Stimulated activated CD4-positive, alpha-beta T cell treated with anti-CD3 and anti-CD28 coated beads, Interleukin-1b, Interleukin-23, amount 100 ng/mL, for 24 hours (primary cell): ENCODE data around the gene KRT36.

ENCODE experiments used
- DNase-seq, 4 experiments: peaks; one replicate each; pipeline ENCODE4 v3.0.0-alpha.2; 2020; ENCODE audit warnings: low read depth in 4 of 4, low spot score in 1 of 4

KRT36 gene

GRCh38 chr17:41504246-41504977 is 14.7 kb upstream of the KRT36 start:
- no peak for DNase-seq

- DNase-seq, result no peak
These were observed 13.5 kb upstream of the KRT36 start for GRCh38 chr17:41503202-41503601.

- no peak for DNase-seq
These were observed 10.6 kb upstream of the KRT36 start for GRCh38 chr17:41500131-41500911.

GRCh38 chr17:41499714-41500113 is 10.0 kb upstream of the KRT36 start:
- DNase-seq, result no peak

GRCh38 chr17:41498276-41498675 is 8.6 kb upstream of the KRT36 start:
- DNase-seq, result no peak

GRCh38 chr17:41496803-41497484 is 7.2 kb upstream of the KRT36 start:
- DNase-seq, result peak; percentile 16 to 62 (median 34)

GRCh38 chr17:41494524-41494923 is 4.8 kb upstream of the KRT36 start:
- no peak for DNase-seq

GRCh38 chr17:41492771-41493170 is 3.1 kb upstream of the KRT36 start:
- DNase-seq, result no peak

GRCh38 chr17:41492351-41492750 is 2.6 kb upstream of the KRT36 start:
- no peak for DNase-seq

GRCh38 chr17:41491476-41491875 is 1.8 kb upstream of the KRT36 start:
- DNase-seq, result no peak

GRCh38 chr17:41490000-41490990 is 585 bp upstream of the KRT36 start:
- no peak for DNase-seq

- DNase-seq, result peak in 2 of 4 experiments; percentile 11 to 18
These were observed 2.7 kb downstream of the KRT36 start for GRCh38 chr17:41486809-41487530.

- DNase-seq, result no peak
These were observed 3.4 kb downstream of the KRT36 start for GRCh38 chr17:41486316-41486715.

- DNase-seq, result no peak
These were observed 4.5 kb downstream of the KRT36 start for GRCh38 chr17:41484920-41485904.

- no peak for DNase-seq
These were observed 5.5 kb downstream of the KRT36 start for GRCh38 chr17:41483991-41484826.

- DNase-seq, result no peak
These were observed 6.2 kb downstream of the KRT36 start for GRCh38 chr17:41483531-41483930.

GRCh38 chr17:41481036-41481435 is 8.7 kb downstream of the KRT36 start, which contains the start of gene KRT35:
KRT35 (minus strand) TSS chr17:41481151; CDS start chr17:41481097, 54 bp downstream.
- no peak for DNase-seq

- DNase-seq, result no peak
These were observed 9.1 kb downstream of the KRT36 start for GRCh38 chr17:41480581-41480980.
